ENCODE measurements around the gene LRP3.
"Not testable (repeated sequence)": the region's sequence is repeated elsewhere in the genome, so short reads cannot be mapped to it uniquely, and the experiment has no call there.

LRP3 gene

GRCh38 chr19:33202546-33203507, 8.7 kb downstream of the LRP3 start:
- no peak for DNase-seq (ENCODE audit: low read depth, low spot score)

DNA sequence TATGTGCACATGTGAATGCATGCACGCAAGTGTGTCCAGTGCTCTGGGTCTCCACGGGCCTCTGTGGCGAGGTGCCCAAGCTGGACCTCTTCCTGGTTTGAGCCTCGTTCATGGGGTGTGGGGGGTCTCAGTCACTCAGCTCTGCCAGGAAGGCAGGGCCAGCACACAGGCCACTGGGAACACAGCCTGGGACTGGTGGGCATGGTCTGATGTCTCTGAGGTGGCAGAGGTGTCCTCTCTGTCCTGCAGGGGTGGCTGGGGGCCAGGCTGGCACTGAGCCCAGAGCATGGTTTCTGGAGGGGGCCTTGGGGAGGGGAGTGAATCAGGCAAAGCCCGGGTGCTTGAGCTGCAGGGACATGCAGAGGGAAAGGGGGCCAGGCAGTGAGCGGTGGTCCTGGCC, 9.4 kb downstream of the LRP3 start:
- no peak for DNase-seq (ENCODE audit: low read depth, low spot score)

GRCh38 chr19:33204136-33204973, 10.2 kb downstream of the LRP3 start:
- DNase-seq (ENCODE audit: low read depth, low spot score), result no peak

DNA sequence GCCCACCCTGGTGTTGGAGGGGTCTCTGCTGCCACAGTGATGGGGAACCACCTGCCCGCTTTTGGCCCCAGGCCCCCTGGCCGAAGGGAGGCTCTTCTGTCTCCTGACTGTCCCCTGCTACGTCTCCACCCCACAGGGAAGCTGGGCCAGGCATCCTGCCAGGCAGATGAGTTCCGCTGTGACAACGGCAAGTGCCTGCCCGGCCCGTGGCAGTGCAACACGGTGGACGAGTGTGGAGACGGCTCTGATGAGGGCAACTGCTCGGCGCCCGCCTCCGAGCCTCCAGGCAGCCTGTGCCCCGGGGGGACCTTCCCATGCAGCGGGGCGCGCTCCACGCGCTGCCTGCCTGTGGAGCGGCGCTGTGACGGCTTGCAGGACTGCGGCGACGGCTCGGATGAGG, 11.0 kb downstream of the LRP3 start:
- no peak for DNase-seq (ENCODE audit: low read depth, low spot score)

DNA sequence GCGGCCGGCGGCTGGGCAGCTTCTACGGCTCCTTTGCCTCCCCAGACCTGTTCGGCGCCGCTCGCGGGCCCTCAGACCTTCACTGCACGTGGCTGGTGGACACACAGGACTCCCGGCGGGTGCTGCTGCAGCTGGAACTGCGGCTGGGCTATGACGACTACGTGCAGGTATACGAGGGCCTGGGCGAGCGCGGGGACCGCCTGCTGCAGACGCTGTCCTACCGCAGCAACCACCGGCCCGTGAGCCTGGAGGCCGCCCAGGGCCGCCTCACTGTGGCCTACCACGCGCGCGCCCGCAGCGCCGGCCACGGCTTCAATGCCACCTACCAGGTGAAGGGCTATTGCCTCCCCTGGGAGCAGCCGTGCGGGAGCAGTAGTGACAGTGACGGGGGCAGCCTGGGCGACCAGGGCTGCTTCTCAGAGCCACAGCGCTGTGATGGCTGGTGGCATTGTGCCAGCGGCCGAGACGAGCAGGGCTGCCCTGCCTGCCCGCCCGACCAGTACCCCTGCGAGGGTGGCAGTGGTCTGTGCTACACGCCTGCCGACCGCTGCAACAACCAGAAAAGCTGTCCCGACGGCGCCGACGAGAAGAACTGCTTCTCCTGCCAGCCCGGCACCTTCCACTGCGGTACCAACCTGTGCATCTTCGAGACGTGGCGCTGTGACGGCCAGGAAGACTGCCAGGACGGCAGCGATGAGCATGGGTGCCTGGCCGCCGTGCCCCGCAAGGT, 11.6 kb downstream of the LRP3 start:
- no peak for DNase-seq (ENCODE audit: low read depth, low spot score)

DNA sequence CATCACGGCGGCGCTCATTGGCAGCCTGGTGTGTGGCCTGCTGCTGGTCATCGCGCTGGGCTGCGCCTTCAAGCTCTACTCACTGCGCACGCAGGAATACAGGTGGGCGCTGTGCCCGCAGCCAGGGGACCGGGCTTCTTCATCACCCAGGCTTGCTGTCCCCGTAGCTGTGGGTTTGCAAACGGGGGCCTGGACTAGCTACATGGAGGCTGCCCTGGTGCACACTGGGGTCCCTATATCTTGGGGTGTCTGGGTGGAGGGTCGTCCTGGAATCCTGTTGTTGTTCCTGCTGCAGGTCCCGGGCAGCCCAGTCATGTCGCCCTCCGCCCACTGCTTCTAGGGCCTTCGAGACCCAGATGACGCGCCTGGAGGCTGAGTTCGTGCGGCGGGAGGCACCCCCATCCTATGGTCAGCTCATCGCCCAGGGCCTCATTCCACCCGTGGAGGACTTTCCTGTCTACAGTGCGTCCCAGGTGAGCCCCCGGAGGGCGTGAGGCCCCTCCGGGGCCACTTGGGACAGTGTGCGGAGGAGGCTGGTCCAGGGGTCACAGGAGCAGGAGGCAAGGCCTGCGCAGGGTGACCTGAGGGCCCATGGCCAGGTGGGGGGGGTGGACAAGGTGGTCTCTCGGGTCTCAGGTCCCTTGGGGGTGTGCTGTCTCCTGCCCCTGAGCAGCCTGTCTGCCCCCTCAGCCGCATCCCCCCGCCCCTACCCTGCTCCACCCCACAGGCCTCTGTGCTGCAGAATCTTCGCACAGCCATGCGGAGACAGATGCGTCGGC, 12.3 kb downstream of the LRP3 start:
- DNase-seq (ENCODE audit: low read depth, low spot score), result no peak

- DNase-seq (ENCODE audit: low read depth, low spot score), result no peak
These were observed 13.0 kb downstream of the LRP3 start for GRCh38 chr19:33207040-33207620.

- no peak for DNase-seq (ENCODE audit: low read depth, low spot score)
These were observed 13.8 kb downstream of the LRP3 start for GRCh38 chr19:33207903-33208302.

- no peak for DNase-seq (ENCODE audit: low read depth, low spot score)
These were observed 14.3 kb downstream of the LRP3 start for GRCh38 chr19:33208371-33208895.

- DNase-seq (ENCODE audit: low read depth, low spot score), result no peak
These were observed 15.0 kb downstream of the LRP3 start for GRCh38 chr19:33208904-33209849.

DNA sequence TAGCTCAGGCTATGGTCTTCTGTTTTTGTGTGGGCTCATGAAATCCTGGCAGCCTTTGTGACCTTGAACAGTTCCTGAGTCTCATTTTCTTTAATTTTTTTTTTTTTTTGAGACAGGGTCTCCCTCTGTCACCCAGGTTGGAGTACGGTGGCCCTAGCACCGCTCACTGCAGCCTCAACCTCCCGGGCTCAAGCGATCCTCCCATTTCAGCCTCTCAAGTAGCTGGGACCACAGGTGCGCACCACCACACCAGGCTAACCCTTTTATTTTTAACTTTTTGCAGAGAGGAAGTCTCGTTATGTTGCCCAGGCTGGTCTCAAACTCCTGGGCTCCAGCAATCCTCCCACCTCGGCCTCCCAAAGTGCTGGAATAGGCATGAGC, 15.7 kb downstream of the LRP3 start:
- DNase-seq (ENCODE audit: low read depth, low spot score), result not testable (repeated sequence)

DNA sequence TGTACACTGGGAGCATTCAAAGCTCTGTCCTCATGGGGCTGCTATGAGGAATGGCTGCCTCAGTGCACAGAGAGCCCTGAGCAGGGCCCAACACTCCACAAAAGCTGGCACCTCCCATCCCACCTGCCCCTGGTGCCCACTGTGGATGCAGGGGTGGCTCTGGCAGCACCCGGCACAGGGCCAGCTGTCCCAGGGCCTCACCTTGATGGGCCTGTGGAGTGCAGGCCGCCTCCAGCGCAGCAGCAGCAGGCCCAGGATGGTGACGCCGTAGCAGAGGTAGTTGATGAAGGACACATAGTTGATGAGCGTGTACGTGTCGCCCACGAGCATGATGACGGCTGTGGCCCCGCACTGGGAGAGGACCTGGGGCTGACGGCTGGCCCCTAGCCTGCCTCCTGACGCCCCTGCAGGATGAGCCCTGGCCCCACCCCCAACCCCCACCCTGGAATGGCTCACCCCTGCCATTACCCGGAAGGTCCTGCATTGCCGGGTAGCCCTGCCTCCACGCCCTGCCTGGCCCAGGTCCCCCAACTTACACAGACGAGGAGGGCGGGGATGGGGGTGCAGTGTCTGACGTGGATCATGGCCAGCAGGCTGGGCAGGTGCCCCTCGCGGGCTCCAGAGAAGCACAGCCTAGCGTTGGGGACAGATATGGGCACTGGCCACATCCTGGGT, 16.3 kb downstream of the LRP3 start:
- DNase-seq (ENCODE audit: low read depth, low spot score), result no peak

DNA sequence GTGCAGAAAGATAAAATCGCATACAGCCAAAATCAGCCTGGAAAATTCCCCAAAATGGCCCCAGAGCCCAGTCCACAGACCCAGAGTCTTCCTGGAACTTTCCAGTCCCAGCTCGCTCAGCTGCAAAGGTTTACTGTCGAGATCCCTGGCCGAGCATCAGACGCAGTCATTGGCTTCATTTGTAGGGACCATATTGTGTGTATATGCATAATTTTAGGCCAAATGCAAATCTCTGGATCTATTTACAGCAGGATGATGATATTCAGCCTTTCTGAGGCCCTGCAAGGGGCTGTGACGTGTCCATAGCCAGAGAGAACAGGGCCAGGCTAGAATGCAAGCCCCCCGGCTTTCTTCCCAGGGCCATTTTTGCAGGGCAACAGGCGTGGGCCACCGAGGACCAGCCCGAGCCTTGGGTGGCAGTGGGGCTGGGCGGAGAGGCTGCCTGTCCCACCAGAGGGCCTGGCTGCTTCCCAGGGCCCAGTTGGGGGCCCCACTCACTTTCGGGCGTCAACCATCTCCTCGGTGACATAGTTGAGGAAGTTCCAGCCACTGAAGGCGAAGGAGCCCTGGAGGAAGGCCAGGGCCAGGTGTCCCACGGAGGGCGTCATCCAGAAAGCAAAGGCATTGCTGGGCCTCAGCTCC, 17.8 kb downstream of the LRP3 start:
- no peak for DNase-seq (ENCODE audit: low read depth, low spot score)

DNA sequence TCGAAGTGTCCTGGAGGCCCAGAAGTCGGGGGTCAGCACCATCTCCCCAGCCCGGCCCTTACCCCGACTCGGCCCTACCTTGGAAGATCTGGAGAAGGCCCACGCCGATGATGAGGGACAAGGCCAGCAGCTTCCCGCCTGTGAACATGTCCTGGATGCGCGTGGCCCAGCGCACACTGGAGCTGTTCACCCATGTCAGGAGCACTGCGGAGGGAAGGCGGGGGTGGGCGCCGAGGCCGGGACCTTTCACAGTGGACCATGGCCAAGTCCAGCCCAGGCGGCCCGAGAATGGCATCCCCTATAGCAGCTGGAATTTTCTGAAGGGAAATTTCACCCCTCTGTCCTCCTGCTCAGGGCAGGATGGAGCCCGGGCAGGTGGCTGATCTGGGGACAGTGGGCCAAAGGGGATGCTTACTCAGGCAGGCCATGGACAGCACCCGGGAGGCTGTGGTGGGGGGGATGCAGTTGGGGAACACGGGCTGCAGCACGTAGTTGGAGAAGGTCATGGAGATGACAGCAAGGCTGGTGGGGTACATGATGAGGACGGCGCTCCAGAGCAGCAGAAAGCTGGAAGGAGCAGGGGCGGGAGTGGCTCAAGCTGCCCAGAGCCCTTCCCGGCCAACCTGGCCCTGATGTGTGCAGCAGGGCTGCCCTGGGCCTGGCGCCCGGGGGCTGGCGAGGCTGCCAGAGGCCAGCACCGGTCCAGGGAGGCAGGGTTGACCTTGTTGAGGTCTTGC, 18.5 kb downstream of the LRP3 start:
- DNase-seq (ENCODE audit: low read depth, low spot score), result no peak

- DNase-seq (ENCODE audit: low read depth, low spot score), result no peak
These were observed 20.5 kb downstream of the LRP3 start for GRCh38 chr19:33214596-33214995.

DNA sequence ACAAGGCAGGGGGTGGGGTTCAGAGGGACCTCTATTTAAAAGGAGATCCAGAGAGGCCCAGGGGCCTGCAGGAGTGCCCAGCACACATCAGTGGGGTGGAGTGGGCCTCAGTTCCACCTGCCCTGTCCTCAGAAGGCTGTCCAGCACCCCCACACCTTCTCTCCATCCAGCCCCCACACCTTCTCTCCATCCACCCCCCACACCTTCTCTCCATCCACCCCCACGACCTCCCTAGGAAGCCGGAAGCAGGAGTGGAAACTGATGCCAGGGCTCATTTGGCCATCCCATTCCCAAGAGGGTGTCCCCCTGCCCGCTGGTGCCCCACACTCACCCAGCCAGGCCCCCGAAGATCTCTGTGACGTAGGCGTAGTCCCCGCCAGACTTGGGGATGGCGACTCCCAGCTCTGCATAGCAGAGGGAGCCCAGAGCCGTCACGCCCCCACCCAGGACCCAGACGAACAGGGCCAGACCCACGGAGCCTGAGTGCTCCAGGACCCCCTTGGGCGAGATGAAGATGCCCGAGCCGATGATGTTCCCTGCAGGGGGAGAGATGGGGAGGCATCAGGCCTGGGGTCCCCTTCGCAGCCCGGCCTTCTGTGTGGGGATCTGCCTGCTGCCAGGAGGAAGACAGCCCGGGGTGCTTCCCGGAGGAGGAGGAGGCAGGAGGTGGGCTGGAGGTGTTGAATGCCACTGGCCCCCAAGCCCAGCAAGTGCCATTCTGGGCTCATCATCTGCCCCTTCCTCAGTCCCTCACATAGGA, 21.5 kb downstream of the LRP3 start:
- DNase-seq (ENCODE audit: low read depth, low spot score), result no peak
